Skin of body (tissue), 2 donors: ENCODE data around the gene QKI. TPM values are rescaled to one million over a fixed set of nuclear protein-coding genes. Genes with fewer than 3 reads are reported as not detected.
A peak's percentile ranks its signal among the peaks of the same experiment; 100 is the strongest.
"Not testable (repeated sequence)": the region's sequence is repeated elsewhere in the genome, so short reads cannot be mapped to it uniquely, and the experiment has no call there.

Experiments
- DNase-seq: peaks from one replicate; lab custom pipeline; 2025; lab: John Stamatoyannopoulos, UW
- total RNA-seq: library from RNA; depleted of rRNA; stranded (reverse); fragments of >200 nt; gene quantifications from one replicate; pipeline ENCODE4 v1.2.3, GENCODE V29; 2014

QKI gene
- total RNA-seq, 1 donor from 2014 or later: 152 TPM

- not testable (repeated sequence) for DNase-seq
Measured at GRCh38 chr6:163476946-163477345, 62.4 kb downstream of the QKI start.

GRCh38 chr6:163483107-163483506 is 68.6 kb downstream of the QKI start:
- DNase-seq: no peak

- DNase-seq: no peak
Measured at GRCh38 chr6:163485388-163485851, 70.9 kb downstream of the QKI start.

- no peak for DNase-seq
Measured at GRCh38 chr6:163486821-163487220, 72.3 kb downstream of the QKI start.

- no peak for DNase-seq
Measured at GRCh38 chr6:163487606-163488005, 73.1 kb downstream of the QKI start.

- DNase-seq: no peak
Measured at GRCh38 chr6:163489584-163489983, 75.1 kb downstream of the QKI start.

GRCh38 chr6:163490826-163491577 is 76.5 kb downstream of the QKI start:
- peak; percentile 36 for DNase-seq

- DNase-seq: no peak
Measured at GRCh38 chr6:163491737-163492300, 77.3 kb downstream of the QKI start.

- DNase-seq: no peak
Measured at GRCh38 chr6:163494279-163494727, 79.8 kb downstream of the QKI start.

- DNase-seq: no peak
Measured at GRCh38 chr6:163496205-163496604, 81.7 kb downstream of the QKI start.

- no peak for DNase-seq
Measured at GRCh38 chr6:163500105-163500504, 85.6 kb downstream of the QKI start.

GRCh38 chr6:163501026-163501425 is 86.5 kb downstream of the QKI start:
- DNase-seq: no peak

GRCh38 chr6:163501439-163501838 is 86.9 kb downstream of the QKI start:
- no peak for DNase-seq

- no peak for DNase-seq
Measured at GRCh38 chr6:163504984-163505640, 90.6 kb downstream of the QKI start.

GRCh38 chr6:163507965-163508364 is 93.4 kb downstream of the QKI start:
- no peak for DNase-seq

GRCh38 chr6:163513003-163513402 is 98.5 kb downstream of the QKI start:
- DNase-seq: no peak

GRCh38 chr6:163513570-163514166 is 99.2 kb downstream of the QKI start:
- DNase-seq: no peak

GRCh38 chr6:163516908-163517307 is 102.4 kb downstream of the QKI start:
- DNase-seq: no peak

GRCh38 chr6:163520956-163521355 is 106.4 kb downstream of the QKI start:
- no peak for DNase-seq

GRCh38 chr6:163522033-163522432 is 107.5 kb downstream of the QKI start:
- DNase-seq: no peak

- no peak for DNase-seq
Measured at GRCh38 chr6:163525926-163526325, 111.4 kb downstream of the QKI start.

GRCh38 chr6:163526346-163526745 is 111.8 kb downstream of the QKI start:
- DNase-seq: no peak
